Left lung (tissue), 10 donors: ENCODE measurements around the gene RAPGEF1. TPM values are rescaled to one million over a fixed set of nuclear protein-coding genes. Genes with fewer than 3 reads are reported as not detected.
"Not testable (repeated sequence)": the region's sequence is repeated elsewhere in the genome, so short reads cannot be mapped to it uniquely, and the experiment has no call there.

Experiments
- ATAC-seq: fragments of 200-7000 bp; cut with Tn5 transposase; one replicate; pipeline ENCODE4 v1.9.1; 2020; ENCODE audit warnings: moderate library complexity
- DNase-seq, 4 donors: peaks; one replicate each; pipeline ENCODE4 v3.0.0-alpha.2; 2013 to 2020
- H3K27ac ChIP-seq, 2 donors: fragments of 200-600 bp; sonication (generic) in 1 of 2; one replicate each; pipeline versions ENCODE4 v1.5.0 to v1.8.0; 2020 to 2021
- H3K27me3 ChIP-seq, 2 donors: fragments of 200-600 bp; sonication (generic) in 1 of 2; one replicate each; pipeline versions ENCODE4 v1.5.0 to v1.8.0; 2020 to 2021
- H3K36me3 ChIP-seq, 2 donors: fragments of 200-600 bp; sonication (generic) in 1 of 2; one replicate each; pipeline versions ENCODE4 v1.5.0 to v1.8.0; 2020 to 2021
- H3K4me1 ChIP-seq, 2 donors: fragments of 200-600 bp; one replicate each; pipeline ENCODE4 v1.8.0; 2021
- H3K4me3 ChIP-seq, 2 donors: fragments of 200-600 bp; sonication (generic) in 1 of 2; one replicate each; pipeline versions ENCODE4 v1.5.0 to v1.8.0; 2020 to 2021; ENCODE audit warnings: mild to moderate bottlenecking in 1 of 2
- H3K9me3 ChIP-seq, 2 donors: fragments of 200-600 bp; sonication (generic) in 1 of 2; one replicate each; pipeline versions ENCODE4 v1.5.0 to v1.8.0; 2020 to 2021
- intact Hi-C, 2 donors: fragments of 100-400 bp; cut with DNase I; formaldehyde crosslinking; loops; one replicate each; pipeline versions ENCODE4 v1.11.2 to v1.14.2; 2022
- polyA plus RNA-seq, 6 donors: library from polyadenylated mRNA; unstranded; fragments of 120-200 nt; gene quantifications; one replicate each; pipeline ENCODE4 v1.2.1, GENCODE V29; 2013; ENCODE audit not compliant: insufficient read length in 6 of 6
- total RNA-seq, 2 donors: library from RNA; stranded (reverse); fragmentation: NEBNext Ultra II Directional; extraction: Animal tissue kit (Norgen Biotek cat#: 25700); gene quantifications; one replicate each; pipeline ENCODE4 v1.2.1, GENCODE V29; 2021
- TF ChIP-seq, protein P1 (sequence below), 2 donors: fragments of 200-600 bp; sonication (generic) in 1 of 2; IDR thresholded peaks; one replicate each; pipeline versions ENCODE4 v1.5.0 to v1.8.0; 2021; ENCODE audit warnings: antibody characterized with exemption in 2 of 2
- donor health status: DM: no; HTN: yes; CAD: no.
- donor health status: DM: no; HTN: no; CAD: no.

The RAPGEF1 gene
- total and polyA plus RNA-seq, 8 donors = 37.5 to 112 (median 45.6) TPM

DNA sequence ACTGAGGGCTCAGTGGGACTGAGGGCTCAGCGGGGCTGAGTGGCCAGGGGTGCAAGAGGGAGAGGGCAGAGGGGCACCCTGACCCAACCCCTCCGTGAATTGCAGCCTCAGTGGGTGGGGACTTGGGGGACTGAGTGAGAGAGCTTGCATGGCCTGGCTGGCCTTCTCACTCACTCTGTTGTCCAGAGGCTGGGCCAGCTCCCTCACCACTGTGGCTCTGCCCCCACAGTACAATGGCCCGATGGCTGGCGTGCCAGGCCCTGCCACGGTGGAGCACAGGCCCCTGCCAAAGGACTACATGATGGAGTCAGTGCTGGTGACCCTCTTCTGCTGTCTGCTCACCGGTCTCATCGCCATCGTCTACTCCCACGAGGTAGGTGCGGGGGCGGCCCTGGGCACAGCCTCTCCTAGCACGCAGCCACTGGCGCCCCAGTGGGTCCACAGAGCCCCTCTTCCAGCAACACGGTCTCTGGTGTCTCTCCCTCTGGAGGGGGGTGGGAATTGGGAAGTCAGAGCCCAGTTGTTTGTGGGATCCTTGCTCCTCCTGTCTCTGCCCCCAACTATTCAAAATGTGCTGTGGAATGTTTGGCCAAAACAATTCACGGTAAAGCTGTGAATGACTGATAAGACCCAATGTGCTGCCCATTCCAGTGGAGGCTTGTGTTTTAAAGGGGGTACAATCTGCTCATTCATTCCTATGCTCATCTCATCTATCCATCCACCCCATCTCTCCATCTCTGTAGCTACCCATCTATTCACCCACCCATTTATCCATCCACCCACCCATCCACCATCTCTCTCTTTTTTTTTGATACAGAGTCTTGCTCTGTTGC, 183.8 kb downstream of the RAPGEF1 start:
- Histone ChIP-seq H3K9me3 (no peaks in the 10 kb centered on the region), H3K27me3 (peaks cover 26 to 47% of the 10 kb centered on the region in 2 donors), H3K27ac (no peak overlapping the region), H3K36me3 (no peaks in the 10 kb centered on the region), H3K4me3 (no peak overlapping the region), H3K4me1 (no peaks in the 10 kb centered on the region)
- no peak for ATAC-seq
- intact Hi-C loops = no loop called here
- DNase-seq = no peak
- TF ChIP-seq, protein P1, sequence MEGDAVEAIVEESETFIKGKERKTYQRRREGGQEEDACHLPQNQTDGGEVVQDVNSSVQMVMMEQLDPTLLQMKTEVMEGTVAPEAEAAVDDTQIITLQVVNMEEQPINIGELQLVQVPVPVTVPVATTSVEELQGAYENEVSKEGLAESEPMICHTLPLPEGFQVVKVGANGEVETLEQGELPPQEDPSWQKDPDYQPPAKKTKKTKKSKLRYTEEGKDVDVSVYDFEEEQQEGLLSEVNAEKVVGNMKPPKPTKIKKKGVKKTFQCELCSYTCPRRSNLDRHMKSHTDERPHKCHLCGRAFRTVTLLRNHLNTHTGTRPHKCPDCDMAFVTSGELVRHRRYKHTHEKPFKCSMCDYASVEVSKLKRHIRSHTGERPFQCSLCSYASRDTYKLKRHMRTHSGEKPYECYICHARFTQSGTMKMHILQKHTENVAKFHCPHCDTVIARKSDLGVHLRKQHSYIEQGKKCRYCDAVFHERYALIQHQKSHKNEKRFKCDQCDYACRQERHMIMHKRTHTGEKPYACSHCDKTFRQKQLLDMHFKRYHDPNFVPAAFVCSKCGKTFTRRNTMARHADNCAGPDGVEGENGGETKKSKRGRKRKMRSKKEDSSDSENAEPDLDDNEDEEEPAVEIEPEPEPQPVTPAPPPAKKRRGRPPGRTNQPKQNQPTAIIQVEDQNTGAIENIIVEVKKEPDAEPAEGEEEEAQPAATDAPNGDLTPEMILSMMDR (IDR thresholded peaks at IDR 0.05) = no peak

DNA sequence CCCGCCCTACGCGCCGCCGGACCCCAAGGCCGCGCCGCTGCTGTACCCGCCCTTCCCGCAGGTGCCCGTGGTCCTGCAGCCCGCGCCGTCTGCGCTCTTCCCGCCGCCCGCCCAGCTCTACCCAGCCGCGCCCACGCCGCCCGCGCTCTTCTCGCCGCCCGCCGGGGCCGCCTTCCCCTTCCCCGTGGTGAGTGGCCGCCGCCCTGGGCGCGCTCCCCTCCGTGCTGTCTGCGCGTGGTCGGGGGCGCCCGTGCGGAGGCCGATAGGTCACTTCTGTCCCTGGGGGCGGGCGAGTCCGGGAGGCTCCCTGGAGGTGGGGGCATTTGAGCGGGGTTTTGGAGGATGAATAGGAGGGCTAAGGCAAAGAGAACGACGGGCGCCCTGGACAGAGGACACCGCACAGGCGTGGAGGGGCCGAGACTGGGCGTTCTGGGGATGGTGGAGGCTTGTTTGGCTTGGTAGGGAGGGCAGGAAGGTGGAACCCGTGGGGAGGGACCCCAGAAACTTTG, 185.0 kb downstream of the RAPGEF1 start:
- peaks cover 26 to 47% of the 10 kb centered on the region in 2 donors for H3K27me3 ChIP-seq
- no peaks in the 10 kb centered on the region for H3K4me1 ChIP-seq
- intact Hi-C loops = no loop called here
- H3K27ac ChIP-seq = no peak overlapping the region
- no peaks in the 10 kb centered on the region for H3K9me3 ChIP-seq
- DNase-seq = no peak
- H3K36me3 ChIP-seq = no peaks in the 10 kb centered on the region
- TF ChIP-seq, protein P1 (IDR thresholded peaks at IDR 0.05) = no peak
- no peak overlapping the region for H3K4me3 ChIP-seq
- no peak for ATAC-seq

DNA sequence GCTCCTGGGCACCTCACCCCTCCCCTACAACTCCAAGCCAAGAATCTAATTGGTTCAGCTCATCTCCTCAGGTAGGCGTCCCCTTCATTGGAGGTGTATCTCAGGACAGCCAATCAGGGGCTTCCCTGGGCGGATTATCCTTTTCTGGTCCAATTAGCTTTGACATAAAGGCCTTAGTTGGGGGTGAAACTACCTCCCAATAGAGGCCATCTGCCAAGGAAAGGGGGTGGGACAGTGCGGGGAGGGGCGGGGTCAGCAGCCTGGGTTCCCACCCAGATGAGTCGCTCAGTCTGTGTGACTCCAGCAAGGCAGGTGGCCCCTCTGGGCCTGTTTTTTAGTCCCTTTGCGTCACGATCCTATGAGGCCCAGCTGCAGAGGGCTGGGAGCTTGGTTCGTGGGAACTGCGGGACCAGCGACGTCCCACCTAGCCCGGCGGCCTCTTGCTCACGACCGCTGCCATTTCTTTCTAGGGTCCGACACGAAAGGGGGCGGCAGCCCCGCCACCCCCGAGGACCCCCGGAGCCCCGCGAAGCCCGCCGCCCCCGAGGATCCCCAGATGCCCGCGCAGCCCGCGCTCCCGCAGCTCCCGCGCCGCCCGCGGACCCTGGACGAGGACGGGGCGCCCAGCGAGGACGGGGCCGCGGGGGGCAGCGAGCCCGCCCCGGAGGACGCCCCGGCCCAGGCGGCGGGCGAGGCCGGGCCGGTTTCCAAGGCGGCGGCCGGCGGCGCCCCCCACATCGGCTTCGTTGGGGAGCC, 185.6 kb downstream of the RAPGEF1 start:
- no peak for ATAC-seq
- intact Hi-C loops = no loop called here
- H3K4me1 ChIP-seq = no peaks in the 10 kb centered on the region
- no peak overlapping the region for H3K27ac ChIP-seq
- DNase-seq = no peak
- no peaks in the 10 kb centered on the region for H3K9me3 ChIP-seq
- TF ChIP-seq, protein P1 (IDR thresholded peaks at IDR 0.05) = no peak
- H3K27me3 ChIP-seq = peaks cover 26 to 48% of the 10 kb centered on the region in 2 donors
- no peak overlapping the region for H3K4me3 ChIP-seq
- no peaks in the 10 kb centered on the region for H3K36me3 ChIP-seq

DNA sequence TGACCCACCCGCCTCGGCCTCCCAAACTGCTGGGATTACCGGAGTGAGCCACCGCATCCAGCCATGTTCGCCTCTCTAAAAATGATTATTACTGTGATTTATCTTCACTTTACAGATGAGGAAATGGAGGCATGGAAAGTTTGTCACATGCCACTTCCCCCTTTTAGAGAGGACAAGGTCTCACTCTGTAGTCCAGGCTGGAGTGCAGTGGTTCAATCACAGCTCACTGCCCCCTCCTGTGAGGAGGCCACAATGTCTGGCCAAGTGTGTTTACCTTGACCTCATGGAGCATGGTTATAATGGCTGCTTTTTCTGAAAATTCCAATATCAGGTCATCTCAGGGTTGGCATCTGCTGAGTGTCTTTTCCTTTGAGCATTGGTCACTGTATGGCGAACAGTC, 187.8 kb downstream of the RAPGEF1 start:
- no peaks in the 10 kb centered on the region for H3K36me3 ChIP-seq
- H3K4me3 ChIP-seq = no peak overlapping the region
- no peaks in the 10 kb centered on the region for H3K4me1 ChIP-seq
- peaks cover 26 to 71% of the 10 kb centered on the region in 2 donors for H3K27me3 ChIP-seq
- DNase-seq = no peak
- no peak for ATAC-seq
- intact Hi-C loops = no loop called here
- TF ChIP-seq, protein P1 (IDR thresholded peaks at IDR 0.05) = no peak
- H3K9me3 ChIP-seq = no peaks in the 10 kb centered on the region
- H3K27ac ChIP-seq = no peak overlapping the region

DNA sequence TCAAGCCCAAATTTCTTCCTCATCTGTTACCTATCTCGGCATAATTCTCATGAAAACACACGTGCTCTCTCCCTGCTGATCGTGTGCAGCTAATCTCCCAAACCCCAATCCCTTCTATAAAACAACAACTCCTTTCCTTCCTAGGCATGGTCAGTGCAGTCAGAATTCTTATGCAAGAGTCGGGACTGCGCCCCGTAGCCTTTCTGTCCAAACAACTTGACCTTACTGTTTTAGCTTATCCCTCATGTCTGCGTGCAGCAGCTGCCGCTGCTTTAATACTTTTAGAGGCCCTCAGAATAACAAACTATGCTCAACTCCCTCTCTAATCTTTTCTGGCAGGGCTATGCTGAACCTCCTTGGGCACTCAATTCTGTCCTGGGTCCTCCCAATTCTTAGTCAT, 189.4 kb downstream of the RAPGEF1 start:
- H3K36me3 ChIP-seq, intact Hi-C loops, H3K9me3 ChIP-seq, H3K4me1 ChIP-seq, H3K27ac ChIP-seq, DNase-seq, H3K4me3 ChIP-seq, ATAC-seq: not testable (repeated sequence)
- peaks cover 30 to 74% of the 10 kb centered on the region in 2 donors for H3K27me3 ChIP-seq

DNA sequence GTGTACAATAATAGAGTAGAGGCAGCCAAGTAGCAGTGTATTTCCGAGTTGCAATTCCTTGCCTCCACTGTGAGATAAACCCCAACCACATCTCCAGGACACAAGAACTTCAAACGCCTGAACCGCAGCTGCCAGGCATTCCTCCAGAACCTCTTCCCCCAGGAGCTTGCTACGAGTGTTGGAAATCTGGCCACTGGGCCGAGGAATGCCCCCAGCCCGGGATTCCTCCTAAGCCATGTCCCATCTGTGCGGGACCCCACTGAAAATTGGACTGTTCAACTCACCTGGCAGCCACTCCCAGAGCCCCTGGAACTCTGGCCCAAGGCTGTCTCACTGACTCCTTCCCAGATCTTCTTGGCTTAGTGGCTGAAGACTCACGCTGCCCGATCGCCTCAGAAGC, 190.7 kb downstream of the RAPGEF1 start:
- intact Hi-C loops = not testable (repeated sequence)

More for the DNA sequence above, 190.7 kb downstream of the RAPGEF1 start:
- not testable (repeated sequence) for H3K27ac ChIP-seq, DNase-seq, H3K4me1 ChIP-seq, H3K9me3 ChIP-seq, H3K4me3 ChIP-seq, H3K36me3 ChIP-seq, ATAC-seq
- peaks cover 26 to 74% of the 10 kb centered on the region in 2 donors for H3K27me3 ChIP-seq
